Uterus (tissue), 4 donors: ENCODE data around the gene FGF14. TPM values are rescaled to one million over a fixed set of nuclear protein-coding genes. Genes with fewer than 3 reads are reported as not detected.

Experiments used
- DNase-seq, 2 donors: peaks; one replicate each; pipeline ENCODE4 v3.0.0-alpha.2; 2019 to 2020
- H3K27ac ChIP-seq, 2 donors: fragments of 200-600 bp; sonication (generic); 1 replicate in 1 of 2; 2 replicates in 1 of 2; pipeline ENCODE4 v1.5.1; 2016 to 2018
- H3K27me3 ChIP-seq, 2 donors: fragments of 200-600 bp; sonication (generic); one replicate each; pipeline ENCODE4 v1.5.1; 2018 to 2019; ENCODE audit warnings: control low read depth in 1 of 2
- H3K36me3 ChIP-seq, 2 donors: fragments of 200-600 bp; sonication (generic); one replicate each; pipeline ENCODE4 v1.5.1; 2019; ENCODE audit warnings: control low read depth in 1 of 2
- H3K4me1 ChIP-seq, 2 donors: fragments of 200-600 bp; sonication (generic); one replicate each; pipeline ENCODE4 v1.5.1; 2018 to 2019; ENCODE audit warnings: control low read depth in 1 of 2
- H3K4me3 ChIP-seq, 2 donors: fragments of 200-600 bp; sonication (generic); 1 replicate in 1 of 2; 2 replicates in 1 of 2; pipeline ENCODE4 v1.5.1; 2018 to 2019; ENCODE audit warnings: mild to moderate bottlenecking in 1 of 2
- H3K9me3 ChIP-seq, 2 donors: fragments of 200-600 bp; sonication (generic); one replicate each; pipeline ENCODE4 v1.5.1; 2019; ENCODE audit warnings: control low read depth in 1 of 2
- CTCF ChIP-seq, 4 experiments: fragments of 200-600 bp in 2 of 4; fragments of 450-650 bp in 2 of 4; sonication (generic) in 2 of 4; IDR thresholded peaks; one replicate each; pipeline ENCODE4 v1.5.1; 2016 to 2019; ENCODE audit warnings: antibody characterized with exemption in 4 of 4, mild to moderate bottlenecking in 2 of 4, moderate library complexity in 1 of 4
- POLR2A ChIP-seq, 2 donors: fragments of 450-650 bp; IDR thresholded peaks; one replicate each; pipeline ENCODE4 v1.6.1; 2016; ENCODE audit warnings: antibody characterized with exemption in 2 of 2, mild to moderate bottlenecking in 1 of 2, moderate library complexity in 1 of 2
- intact Hi-C: fragments of 100-400 bp; cut with DNase I; formaldehyde crosslinking; loops from one replicate; pipeline ENCODE4 v1.15.1; 2023; ENCODE audit warnings: low total_unique reads
- total RNA-seq, 4 donors: library from RNA; depleted of rRNA in 3 of 4; stranded (reverse); fragments of >200 nt in 3 of 4; gene quantifications; one replicate each; pipeline versions ENCODE4 v1.1.0 to v1.2.4, GENCODE V29; 2014 to 2023
- donor health status: DM: yes; HTN: yes; CAD: no.

The FGF14 gene
- total RNA-seq, 4 donors from 2014 or later = under 0.01 to 0.98 (median 0.62) TPM; not detected in 1

- DNase-seq = no peak
- TF ChIP-seq POLR2A (IDR thresholded peaks at IDR 0.05) = no peak
- TF ChIP-seq CTCF (IDR thresholded peaks at IDR 0.05) = no peak
- Histone ChIP-seq H3K4me1 (no peaks in the 10 kb centered on the region), H3K9me3 (no peaks in the 10 kb centered on the region), H3K36me3 (no peaks in the 10 kb centered on the region), H3K27ac (no peak overlapping the region), H3K27me3 (peaks cover 0 to 32% of the 10 kb centered on the region in 2 donors), H3K4me3 (no peak overlapping the region)
- intact Hi-C loops = no loop called here
Observed at GRCh38 chr13:101916108-101916774, 485.6 kb downstream of the FGF14 start.

GRCh38 chr13:101915755-101916107 is 486.1 kb downstream of the FGF14 start:
- intact Hi-C loops = no loop called here
- no peak for DNase-seq
- Histone ChIP-seq H3K4me3 (no peak overlapping the region), H3K36me3 (no peaks in the 10 kb centered on the region), H3K9me3 (no peaks in the 10 kb centered on the region), H3K27me3 (peaks cover 0 to 32% of the 10 kb centered on the region in 2 donors), H3K27ac (no peak overlapping the region), H3K4me1 (no peaks in the 10 kb centered on the region)
- no peak for TF ChIP-seq POLR2A (IDR thresholded peaks at IDR 0.05)
- no peak for TF ChIP-seq CTCF (IDR thresholded peaks at IDR 0.05)

- TF ChIP-seq POLR2A (IDR thresholded peaks at IDR 0.05) (no peak), CTCF (IDR thresholded peaks at IDR 0.05) (no peak)
- Histone ChIP-seq H3K27ac (no peak overlapping the region), H3K4me3 (no peak overlapping the region), H3K27me3 (peaks cover 0 to 32% of the 10 kb centered on the region in 2 donors), H3K9me3 (no peaks in the 10 kb centered on the region), H3K36me3 (no peaks in the 10 kb centered on the region), H3K4me1 (no peaks in the 10 kb centered on the region)
- intact Hi-C loops = no loop called here
- DNase-seq = no peak
Observed at GRCh38 chr13:101915331-101915730, 486.5 kb downstream of the FGF14 start.

GRCh38 chr13:101911752-101912151 is 490.1 kb downstream of the FGF14 start:
- H3K4me1 ChIP-seq = no peaks in the 10 kb centered on the region
- no peak for DNase-seq
- intact Hi-C loops = no loop called here

More at GRCh38 chr13:101911752-101912151, 490.1 kb downstream of the FGF14 start:
- Histone ChIP-seq H3K36me3 (no peaks in the 10 kb centered on the region), H3K27me3 (peaks cover 0 to 14% of the 10 kb centered on the region in 2 donors), H3K9me3 (no peaks in the 10 kb centered on the region), H3K27ac (no peak overlapping the region), H3K4me3 (no peak overlapping the region)
- TF ChIP-seq CTCF (IDR thresholded peaks at IDR 0.05) (no peak), POLR2A (IDR thresholded peaks at IDR 0.05) (no peak)
